GM18909 (cell line): ENCODE data around the gene SCLY.

Experiments
- ATAC-seq: cut with Tn5 transposase; IDR thresholded peaks from one replicate; pipeline ENCODE4 v1.9.1; 2021; ENCODE audit warnings: mild to moderate bottlenecking; ENCODE audit not compliant: unreplicated experiment, poor library complexity

Gene SCLY

GRCh38 chr2:238096311-238097011 lies 35.7 kb downstream of the SCLY start:
- no peak for ATAC-seq

- ATAC-seq, result no peak
These were observed 36.6 kb downstream of the SCLY start for GRCh38 chr2:238097201-238097987.

DNA sequence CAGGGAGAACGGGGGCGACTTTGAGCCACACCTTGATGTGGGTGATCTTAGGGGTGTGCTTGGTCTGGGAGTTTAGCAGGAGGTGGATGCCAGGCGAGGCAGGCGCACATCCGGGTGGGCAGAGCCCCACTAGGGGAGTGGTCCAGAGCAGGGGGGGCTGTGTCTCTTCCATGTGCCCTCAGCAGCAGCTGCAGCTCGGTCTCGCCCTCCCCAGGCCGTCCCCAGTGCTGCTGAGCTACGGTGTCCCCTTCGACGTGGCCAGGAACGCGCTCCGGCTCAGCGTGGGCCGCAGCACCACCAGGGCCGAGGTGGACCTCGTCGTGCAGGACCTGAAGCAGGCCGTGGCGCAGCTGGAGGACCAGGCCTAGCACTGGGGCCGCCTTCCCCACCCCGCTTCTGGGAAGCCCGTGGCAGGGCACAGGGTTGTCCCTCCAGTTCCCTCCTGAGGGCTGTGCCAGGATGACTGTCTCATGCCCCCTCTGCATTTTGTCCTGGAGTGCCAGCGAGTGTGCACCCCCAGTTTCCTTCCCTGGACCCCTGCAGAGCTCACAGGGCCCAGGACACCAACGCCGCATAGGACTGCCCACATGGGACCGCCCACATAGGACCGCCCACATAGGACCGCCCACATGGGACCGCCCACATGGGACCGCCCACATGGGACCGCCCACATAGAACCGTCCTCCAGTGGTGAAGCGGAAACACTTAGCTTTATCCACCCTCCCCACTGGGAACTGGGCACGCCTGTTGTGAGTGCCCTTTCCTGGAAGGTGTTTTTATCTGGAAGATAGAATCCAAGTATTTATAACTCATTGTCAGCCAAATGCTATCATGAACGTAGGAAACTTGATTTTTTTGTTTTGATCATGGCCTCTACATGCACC lies 37.4 kb downstream of the SCLY start:
- no peak for ATAC-seq

DNA sequence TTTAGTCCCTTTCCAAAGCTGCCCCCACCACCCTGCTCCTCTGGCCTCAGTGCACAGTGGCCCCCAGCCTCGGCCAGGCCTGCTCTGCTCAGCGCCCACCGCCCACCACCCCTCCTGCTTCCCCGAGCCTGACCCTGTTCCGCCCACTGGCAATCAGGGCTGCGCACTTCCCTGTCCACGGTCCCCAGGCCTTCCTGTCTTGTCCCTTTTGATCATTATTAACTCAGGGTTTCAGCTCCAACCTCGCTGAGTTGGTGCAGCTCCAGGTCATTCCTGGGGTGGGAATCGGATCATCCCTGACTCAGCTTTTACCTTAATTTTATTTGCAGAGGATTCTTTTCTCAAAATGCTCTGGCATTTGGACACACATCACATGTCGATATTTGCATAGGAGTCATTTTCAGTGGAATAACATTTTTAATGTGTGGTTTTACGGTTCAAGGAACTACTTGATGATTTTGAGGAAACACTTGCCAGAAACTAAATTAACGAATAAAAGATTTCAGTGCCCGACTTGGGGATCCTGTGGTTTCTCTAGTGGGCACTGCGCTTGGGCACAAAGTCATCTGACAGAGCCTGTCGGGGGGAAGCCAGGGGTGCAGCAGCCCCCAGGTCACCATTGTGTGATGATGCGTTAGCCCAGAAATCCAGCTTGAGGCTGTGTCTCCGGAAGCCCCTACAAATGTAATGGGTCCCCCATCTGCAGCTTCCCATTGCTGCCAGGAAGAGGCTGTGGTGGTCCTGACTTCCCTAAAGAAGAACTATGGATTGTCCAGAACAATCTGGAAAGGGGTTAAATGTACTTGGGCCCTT lies 38.3 kb downstream of the SCLY start:
- no peak for ATAC-seq

- no peak for ATAC-seq
These were observed 38.9 kb downstream of the SCLY start for GRCh38 chr2:238099714-238100048.

- ATAC-seq, result no peak
These were observed 39.4 kb downstream of the SCLY start, which contains the start of gene ESPNL for GRCh38 chr2:238100049-238100820. TSS of gene ESPNL (plus strand) at chr2:238100340. CDS start at chr2:238100420, 80 bp downstream.

- no peak for ATAC-seq
These were observed 40.3 kb downstream of the SCLY start for GRCh38 chr2:238100821-238101771.

DNA sequence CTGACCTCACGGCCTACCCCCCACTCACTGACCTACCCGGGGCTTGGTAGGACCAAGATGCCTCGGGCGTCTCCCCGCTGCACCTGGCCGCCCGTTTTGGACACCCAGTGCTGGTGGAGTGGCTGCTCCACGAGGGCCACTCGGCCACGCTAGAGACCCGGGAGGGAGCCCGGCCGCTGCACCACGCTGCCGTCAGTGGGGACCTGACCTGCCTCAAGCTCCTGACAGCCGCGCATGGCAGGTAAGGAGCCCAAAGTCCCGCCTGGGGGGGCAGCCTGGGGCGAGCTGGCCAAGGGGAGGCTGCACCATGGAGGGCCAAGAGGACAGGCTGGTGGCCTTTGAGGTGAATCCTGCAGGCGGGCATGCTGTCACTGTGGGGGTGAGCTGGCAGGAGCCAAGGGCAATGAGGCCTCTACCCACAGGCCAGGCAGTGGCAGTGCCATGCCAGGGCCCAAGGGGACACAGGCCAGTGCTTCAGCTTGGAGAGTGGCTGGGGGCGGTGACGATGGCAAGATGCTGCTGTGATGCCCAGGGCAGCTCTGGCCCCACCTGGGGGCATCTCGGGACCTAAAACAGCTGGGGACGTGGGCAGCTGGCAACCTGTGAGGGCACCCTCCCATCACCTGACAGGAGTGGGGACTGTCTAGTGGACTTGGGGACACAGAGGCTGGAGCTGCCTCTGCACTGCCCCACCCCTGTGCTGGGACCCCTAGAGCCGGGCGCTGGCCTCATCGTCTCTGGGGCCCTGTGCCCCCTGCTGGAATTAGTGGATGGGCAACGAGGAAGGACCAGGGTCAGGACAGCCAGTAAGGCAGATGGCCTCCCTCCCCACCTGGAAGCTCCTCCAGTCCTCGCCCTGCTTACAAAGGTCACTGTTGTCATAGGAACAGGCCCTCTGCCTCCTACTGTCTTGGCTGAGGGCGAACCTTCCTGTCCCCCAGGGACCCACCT lies 41.4 kb downstream of the SCLY start:
- ATAC-seq, result no peak

GRCh38 chr2:238102865-238103264 lies 42.1 kb downstream of the SCLY start:
- ATAC-seq, result no peak

DNA sequence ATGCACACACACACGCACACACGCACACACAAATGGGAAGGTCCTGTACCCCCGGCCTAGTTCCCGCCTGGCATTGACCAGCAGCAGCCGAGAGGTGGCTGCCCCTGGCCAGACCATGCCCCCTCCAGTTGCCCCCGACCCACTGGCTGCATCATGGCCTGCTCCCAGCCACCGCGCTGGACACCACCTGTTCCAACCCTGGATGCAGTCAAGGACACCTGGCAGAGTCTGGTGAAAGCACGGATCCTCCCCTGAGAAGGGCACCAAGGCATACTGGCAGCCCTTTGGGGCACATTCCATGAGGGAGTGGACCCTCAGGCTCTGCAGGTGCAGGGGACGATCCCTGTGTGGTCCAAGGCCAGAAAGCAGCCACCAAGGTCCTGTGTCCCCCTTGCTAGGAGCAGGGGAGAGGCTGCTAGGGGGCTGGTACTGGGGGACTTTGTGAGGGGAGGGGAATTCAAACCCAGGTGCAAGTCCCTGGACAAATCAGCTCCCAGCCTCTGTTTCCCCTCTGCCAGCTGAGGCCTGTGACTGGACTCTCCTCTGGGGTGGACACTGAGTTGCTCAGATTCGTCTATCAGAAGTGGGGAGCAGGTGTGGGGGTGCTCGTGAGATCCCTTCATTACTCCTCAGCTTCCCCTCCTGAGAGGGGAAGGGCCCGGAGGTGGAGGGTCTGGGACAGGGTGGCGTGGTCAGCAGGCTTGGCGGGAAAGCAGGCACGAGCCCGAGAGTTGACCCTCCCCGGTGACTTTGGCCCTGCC lies 42.8 kb downstream of the SCLY start:
- no peak for ATAC-seq

DNA sequence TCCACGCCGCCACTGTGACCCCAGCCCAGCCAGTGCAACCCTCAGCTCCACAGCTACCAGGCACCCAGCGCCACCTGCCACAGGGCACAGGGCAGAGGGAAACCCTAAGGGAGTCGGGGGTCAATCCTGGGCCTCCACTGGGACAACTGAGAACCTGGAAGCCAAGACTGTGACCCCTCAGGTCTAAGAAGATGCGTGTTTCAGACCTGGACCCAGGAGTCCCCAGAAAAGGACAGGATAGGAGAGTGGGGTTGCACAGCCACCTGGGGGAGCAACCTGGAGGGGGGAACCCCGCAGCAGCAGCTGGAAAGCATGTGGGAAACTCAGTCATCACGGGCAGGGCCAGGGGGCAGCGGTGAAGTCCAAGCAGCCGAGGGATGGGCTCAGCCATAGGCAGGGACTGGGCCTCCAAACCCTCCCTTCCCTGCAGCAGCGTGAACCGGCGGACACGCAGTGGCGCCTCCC lies 43.5 kb downstream of the SCLY start:
- no peak for ATAC-seq

- ATAC-seq, result no peak
These were observed 44.0 kb downstream of the SCLY start for GRCh38 chr2:238104691-238105371.

DNA sequence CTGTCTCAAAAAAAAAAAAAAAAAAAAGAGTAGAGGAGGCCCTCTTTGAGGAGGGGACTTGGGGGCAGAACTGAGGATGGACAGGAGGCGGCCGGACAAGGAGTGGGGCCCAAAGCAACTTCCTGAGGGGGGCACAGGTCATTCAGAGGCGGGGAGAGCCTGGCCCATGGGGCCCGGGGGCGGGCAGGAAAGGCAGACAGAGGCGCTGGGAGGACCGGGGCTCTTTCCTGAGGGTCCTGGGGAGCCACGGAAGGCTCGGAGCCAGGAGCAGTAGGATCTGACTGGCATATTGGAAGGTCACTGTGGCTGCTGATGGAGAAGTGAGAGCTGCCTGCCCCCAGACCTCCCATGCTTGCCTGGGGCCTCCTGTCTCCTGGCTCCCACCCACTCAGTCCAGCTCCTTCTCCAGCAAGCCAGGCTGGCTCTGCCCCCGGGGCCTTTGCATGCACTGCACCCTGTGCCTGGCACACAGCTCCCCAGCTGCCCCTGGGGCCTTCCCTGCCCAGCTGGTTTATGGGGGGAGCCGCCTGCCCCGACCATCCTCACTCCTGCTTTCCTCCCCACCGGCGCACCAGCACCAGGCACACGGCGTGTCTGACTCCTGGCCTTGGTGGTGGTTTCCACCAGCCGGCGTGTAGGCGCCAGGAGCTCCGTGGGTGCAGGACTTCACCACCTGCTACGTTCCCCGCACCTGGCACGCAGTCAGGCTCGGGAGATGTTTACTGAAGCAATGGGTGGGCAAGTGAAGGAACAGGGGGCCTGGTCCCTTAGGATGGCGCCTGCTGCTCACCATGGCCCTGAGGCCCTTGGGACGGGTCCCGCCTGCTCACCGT lies 44.9 kb downstream of the SCLY start:
- ATAC-seq, result no peak

DNA sequence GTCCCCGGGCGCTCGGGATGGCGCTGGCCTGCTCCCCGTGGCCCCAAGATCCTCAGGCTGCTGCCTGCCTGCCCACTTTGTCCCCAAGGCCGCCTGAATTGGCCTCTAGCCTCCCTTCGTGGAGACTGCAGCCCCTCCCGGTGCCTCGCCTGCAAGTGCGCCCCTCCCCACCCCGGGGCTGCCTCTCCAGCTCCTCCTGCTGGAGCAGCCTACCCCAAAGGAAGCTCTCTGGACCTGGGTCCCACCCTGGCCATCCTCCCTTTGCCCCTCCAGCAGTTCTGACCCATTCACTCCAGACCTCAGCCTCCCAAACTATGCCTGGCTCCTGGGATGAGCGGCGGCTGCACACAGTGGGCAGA lies 45.5 kb downstream of the SCLY start:
- no peak for ATAC-seq
